ENCODE data around the gene GLIS1. TPM values are rescaled to one million over a fixed set of nuclear protein-coding genes. Genes with fewer than 3 reads are reported as not detected.

GLIS1 gene
- total RNA-seq, 1 experiment from 2014 or later, result 0.28 TPM

DNA sequence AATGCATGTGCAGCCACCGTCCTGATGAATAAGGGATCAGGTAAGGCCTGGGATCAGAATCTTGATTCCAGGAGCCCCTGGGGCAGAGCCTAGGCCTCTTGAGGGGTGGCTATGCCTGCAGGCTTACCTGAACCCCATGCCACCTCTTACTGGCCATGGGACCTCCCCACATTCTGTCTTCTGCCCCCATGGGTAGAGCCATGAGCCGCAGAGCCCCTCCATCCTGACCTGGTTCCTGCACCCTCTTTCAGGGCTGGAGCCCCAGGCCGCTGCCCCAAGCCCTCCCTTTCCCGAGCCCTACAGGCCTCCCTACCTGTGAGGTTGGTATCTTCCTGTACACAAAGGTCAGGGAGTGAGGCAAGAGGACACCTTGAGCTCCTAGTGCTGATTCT is 159.0 kb downstream of the GLIS1 start:
- Histone ChIP-seq H3K4me2 (ENCODE audit: insufficient read depth, insufficient read length, low read length) (no peak overlapping the region), H3K9me3 (ENCODE audit: control insufficient read depth, low read depth, low read length) (no peaks in the 10 kb centered on the region), H2AK5ac (ENCODE audit: insufficient read length, low read length) (no peak overlapping the region), H4K20me1 (ENCODE audit: control insufficient read depth, insufficient read depth, insufficient read length) (no peaks in the 10 kb centered on the region), H2BK15ac (ENCODE audit: low read depth, low read length) (no peak overlapping the region), H2BK12ac (ENCODE audit: insufficient read length, low read depth, low read length) (no peak overlapping the region), H3K4me1 (ENCODE audit: insufficient read depth, low read length) (no peaks in the 10 kb centered on the region; the same call in 1 of the 2 replicates), H3K18ac (ENCODE audit: insufficient read length, low read depth, low read length) (no peak overlapping the region), H4K8ac (replicated peaks; ENCODE audit: insufficient read length, low read depth, low read length) (no peak overlapping the region), H4K5ac (ENCODE audit: insufficient read length, low read depth, low read length) (no peak overlapping the region), H3K79me1 (ENCODE audit: insufficient read depth, low read depth, low read length, poor library complexity, severe bottlenecking) (no peaks in the 10 kb centered on the region), H3K14ac (ENCODE audit: insufficient read depth, low read length) (no peak overlapping the region), H3T11ph (ENCODE audit: low read length) (no peak overlapping the region), H3K79me2 (ENCODE audit: insufficient read depth, low read length) (no peaks in the 10 kb centered on the region), H3K27me3 (ENCODE audit: insufficient read depth, low read length) (no peaks in the 10 kb centered on the region), H2BK20ac (ENCODE audit: low read depth, low read length, poor library complexity, severe bottlenecking) (no peak overlapping the region), H3K27ac (ENCODE audit: insufficient read length, low read depth, low read length) (no peak overlapping the region), H2BK120ac (ENCODE audit: low read depth, low read length, poor library complexity, severe bottlenecking) (no peak overlapping the region), H3K4ac (ENCODE audit: low read depth, low read length) (no peak overlapping the region), H4K91ac (ENCODE audit: insufficient read length, low read depth, low read length) (no peak overlapping the region), H3K23ac (ENCODE audit: insufficient read length, low read depth, low read length) (no peak overlapping the region), H2AFZ (ENCODE audit: low read length) (no peak overlapping the region), H3K23me2 (ENCODE audit: insufficient read length, low read depth, low read length, poor library complexity, severe bottlenecking) (no peaks in the 10 kb centered on the region), H3K9ac (ENCODE audit: extremely low read depth, insufficient read length, low read length) (no peak overlapping the region), H3K56ac (ENCODE audit: insufficient read length, low read depth, low read length) (no peak overlapping the region), H2BK5ac (ENCODE audit: insufficient read length, low read length) (no peak overlapping the region)
- H3K4me1 Mint-ChIP-seq, result peaks cover 22 to 32% of the 10 kb centered on the region in 2 experiments
- no peak for DNase-seq
- H3K27me3 Mint-ChIP-seq (ENCODE audit: low read depth), result peaks cover 2% of the 10 kb centered on the region
- H3K9me3 Mint-ChIP-seq, result no peaks in the 10 kb centered on the region
- H3K36me3 Mint-ChIP-seq (ENCODE audit: insufficient read depth in 1 of 3, low read depth in 3 of 3), result no peaks in the 10 kb centered on the region
- WGBS (ENCODE audit: extremely low coverage, insufficient read length, low lambda C conversion rate), result no CpG with 5 or more reads among the region's 4 CpGs
- no peak overlapping the region for H3K4me3 Mint-ChIP-seq
- TF ChIP-seq, protein P1, sequence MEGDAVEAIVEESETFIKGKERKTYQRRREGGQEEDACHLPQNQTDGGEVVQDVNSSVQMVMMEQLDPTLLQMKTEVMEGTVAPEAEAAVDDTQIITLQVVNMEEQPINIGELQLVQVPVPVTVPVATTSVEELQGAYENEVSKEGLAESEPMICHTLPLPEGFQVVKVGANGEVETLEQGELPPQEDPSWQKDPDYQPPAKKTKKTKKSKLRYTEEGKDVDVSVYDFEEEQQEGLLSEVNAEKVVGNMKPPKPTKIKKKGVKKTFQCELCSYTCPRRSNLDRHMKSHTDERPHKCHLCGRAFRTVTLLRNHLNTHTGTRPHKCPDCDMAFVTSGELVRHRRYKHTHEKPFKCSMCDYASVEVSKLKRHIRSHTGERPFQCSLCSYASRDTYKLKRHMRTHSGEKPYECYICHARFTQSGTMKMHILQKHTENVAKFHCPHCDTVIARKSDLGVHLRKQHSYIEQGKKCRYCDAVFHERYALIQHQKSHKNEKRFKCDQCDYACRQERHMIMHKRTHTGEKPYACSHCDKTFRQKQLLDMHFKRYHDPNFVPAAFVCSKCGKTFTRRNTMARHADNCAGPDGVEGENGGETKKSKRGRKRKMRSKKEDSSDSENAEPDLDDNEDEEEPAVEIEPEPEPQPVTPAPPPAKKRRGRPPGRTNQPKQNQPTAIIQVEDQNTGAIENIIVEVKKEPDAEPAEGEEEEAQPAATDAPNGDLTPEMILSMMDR (conservative IDR thresholded peaks at IDR 0.05), result no peak
- H3K27ac Mint-ChIP-seq, result no peak overlapping the region
